NCI-H345 (cell line): ENCODE measurements around the gene CHST7.

ENCODE experiments used
- DNase-seq: peaks from one replicate; lab custom pipeline; 2025; lab: John Stamatoyannopoulos, UW

Gene CHST7

GRCh38 chrX:46573892-46574773, 568 bp downstream of the CHST7 start:
- DNase-seq, result peak; percentile 65

- DNase-seq, result peak; percentile 52
Measured at GRCh38 chrX:46574774-46575381, 1.3 kb downstream of the CHST7 start.

- no peak for DNase-seq
Measured at GRCh38 chrX:46575586-46575985, 2.0 kb downstream of the CHST7 start.

GRCh38 chrX:46575991-46576392, 2.4 kb downstream of the CHST7 start:
- no peak for DNase-seq

- DNase-seq, result no peak
Measured at GRCh38 chrX:46576458-46576857, 2.9 kb downstream of the CHST7 start.

GRCh38 chrX:46577221-46578005, 3.8 kb downstream of the CHST7 start:
- no peak for DNase-seq

DNA sequence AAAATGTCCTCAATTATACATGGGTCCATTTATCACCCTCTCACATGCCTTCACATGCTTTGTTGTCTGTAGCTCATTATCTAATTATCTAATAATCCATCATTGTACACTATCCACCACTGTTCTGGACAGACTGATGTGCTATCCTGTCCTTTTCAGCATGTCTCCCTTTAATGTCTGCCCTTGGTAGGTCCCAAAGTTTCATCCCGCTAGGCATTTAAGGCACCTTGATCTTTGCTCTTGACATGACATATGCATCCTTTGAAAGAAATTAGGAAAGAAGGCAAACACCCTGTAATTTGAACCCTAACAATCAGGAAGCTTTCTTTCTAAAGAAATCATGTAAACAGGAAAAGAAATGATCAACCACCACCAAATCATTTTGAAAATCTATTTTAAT, 5.7 kb downstream of the CHST7 start:
- no peak for DNase-seq

- no peak for DNase-seq
Measured at GRCh38 chrX:46580613-46581012, 7.0 kb downstream of the CHST7 start.

DNA sequence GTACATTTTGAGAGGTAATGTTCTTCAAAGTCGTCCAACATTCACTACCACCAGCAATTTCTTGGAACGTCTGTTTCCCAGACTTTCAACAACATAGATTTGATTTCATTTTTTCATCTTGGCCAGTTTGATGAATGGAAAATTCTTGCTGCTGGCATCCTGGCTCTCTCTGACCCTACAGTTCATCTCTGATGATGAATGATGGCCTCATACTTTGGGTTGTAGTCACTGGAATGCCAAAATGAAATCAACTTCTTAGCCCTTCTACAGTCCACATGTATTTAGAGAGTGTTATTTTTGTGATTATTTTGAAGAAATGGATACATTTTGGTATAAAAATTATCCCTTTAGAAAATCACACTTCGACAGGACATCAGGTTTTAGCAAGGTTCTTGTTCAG, 8.8 kb downstream of the CHST7 start:
- DNase-seq, result no peak

GRCh38 chrX:46582966-46583365, 9.4 kb downstream of the CHST7 start:
- no peak for DNase-seq

- DNase-seq, result no peak
Measured at GRCh38 chrX:46584736-46585135, 11.2 kb downstream of the CHST7 start.

- no peak for DNase-seq
Measured at GRCh38 chrX:46587158-46587557, 13.6 kb downstream of the CHST7 start.

DNA sequence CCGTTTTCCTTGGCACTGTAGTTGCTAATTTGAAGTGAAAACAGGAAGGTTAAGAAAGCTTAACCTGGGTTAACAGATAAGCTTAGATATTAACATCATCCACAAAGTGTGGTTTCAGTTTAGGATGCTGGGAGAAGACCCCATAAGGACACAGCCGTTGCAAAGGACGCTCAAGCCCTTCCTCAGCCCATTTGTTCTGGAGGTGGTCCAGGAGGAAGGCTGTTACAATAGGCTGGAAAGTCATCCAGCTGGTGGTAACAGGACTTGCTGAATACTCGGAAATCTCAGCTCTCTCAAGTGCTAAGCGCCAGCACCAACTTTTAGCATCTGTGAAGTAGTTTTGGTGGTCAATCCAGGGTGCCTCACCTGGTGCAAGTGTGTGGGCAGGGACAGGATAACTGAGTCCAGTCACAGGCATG, 14.2 kb downstream of the CHST7 start:
- no peak for DNase-seq

DNA sequence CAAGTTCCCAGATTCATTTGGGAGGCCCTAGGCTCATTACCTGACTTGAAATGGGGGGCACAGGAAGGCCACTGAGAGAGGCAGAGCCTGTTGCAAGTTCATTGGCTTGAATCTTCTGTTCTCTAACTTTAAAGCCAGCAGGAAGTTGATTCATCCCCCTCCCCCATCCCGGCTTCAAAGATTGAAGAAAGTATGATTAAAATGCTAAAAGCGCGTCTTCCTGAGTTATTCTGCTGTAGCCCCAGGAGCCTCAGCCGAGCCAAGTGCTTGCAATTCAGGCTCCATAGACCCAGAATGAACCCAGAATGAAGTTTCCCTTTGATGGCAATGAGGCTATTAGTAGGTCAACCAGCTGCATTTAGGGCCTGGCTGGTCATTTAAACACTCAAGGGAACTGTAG, 14.7 kb downstream of the CHST7 start:
- no peak for DNase-seq

DNA sequence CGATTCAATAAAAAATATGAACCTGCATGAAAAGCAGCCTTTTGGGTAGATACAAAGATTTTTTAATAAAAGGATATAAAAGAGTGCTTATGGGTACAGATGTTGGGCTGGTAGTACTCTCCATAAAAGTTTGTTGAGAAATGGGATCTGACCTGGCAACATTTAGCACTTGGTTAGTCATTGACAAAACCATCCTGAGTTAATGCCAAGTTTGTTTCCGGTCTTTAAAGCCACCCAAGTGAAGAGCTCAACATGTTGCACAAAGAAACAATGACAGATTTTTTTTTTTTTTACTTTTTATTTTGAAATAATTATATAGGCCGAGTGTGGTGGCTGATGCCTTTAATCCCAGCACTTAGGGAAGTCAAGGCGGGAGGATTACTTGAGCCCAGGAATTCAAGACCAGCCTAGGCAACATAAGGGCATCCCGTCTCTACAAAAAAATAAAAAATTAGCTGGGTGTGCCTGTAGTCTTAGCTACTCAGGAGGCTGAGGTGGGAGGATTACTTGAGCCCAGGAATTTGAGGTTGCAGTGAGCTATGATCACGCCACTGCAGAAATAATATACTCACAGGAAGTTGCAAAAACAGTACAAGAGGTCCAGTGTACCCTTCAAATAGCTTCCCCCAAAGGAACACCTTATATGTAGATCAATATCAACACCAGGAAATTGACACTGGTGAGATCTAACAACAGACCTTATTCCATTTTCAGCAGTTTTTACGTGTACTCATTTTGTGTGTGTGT, 16.6 kb downstream of the CHST7 start:
- DNase-seq, result no peak

- DNase-seq, result no peak
Measured at GRCh38 chrX:46595084-46595483, 21.5 kb downstream of the CHST7 start.

DNA sequence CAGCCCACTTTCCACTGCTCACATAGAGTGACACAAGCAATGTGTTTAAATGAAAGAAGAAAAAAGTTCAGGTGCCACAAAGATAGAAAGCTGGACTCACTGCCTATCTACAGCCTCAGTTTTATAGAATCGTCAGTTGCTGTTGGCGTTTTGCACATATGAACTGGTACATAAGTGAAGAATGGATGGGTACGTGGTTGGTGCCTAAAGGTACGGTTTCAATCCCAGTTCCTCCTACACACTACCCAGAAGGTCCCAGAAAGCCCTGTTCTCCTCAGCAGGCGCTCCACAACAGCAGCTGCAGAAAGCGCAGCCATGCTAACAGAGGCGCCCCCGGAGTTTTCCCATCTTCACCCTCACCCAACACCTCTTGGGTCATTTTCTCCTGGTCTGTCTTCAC, 23.6 kb downstream of the CHST7 start:
- DNase-seq, result no peak

- no peak for DNase-seq
Measured at GRCh38 chrX:46597771-46598170, 24.2 kb downstream of the CHST7 start.

DNA sequence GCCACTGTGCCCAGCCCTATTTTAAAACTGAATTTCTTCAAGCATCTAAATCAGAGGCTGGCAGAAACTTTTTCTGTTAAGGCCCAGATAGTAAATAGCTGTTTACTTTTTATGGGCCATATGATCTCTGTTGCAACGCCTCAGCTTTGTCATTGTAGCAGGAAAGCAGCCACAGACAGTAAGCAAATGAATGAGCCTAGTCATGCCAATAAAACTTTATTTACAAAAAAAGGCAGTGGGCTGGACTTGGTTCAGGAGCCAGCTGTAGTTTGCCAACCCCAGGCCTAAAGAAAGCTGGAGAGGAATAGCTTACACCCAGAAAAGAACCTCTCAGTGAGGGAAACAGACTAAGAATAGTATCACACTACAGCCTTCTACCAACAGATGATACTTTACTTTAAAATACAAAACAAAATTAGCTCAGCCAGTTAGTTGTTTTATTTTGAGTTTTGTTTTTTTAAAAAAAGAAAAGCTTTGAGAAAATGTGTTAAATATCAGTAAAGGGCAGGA, 25.5 kb downstream of the CHST7 start:
- no peak for DNase-seq

DNA sequence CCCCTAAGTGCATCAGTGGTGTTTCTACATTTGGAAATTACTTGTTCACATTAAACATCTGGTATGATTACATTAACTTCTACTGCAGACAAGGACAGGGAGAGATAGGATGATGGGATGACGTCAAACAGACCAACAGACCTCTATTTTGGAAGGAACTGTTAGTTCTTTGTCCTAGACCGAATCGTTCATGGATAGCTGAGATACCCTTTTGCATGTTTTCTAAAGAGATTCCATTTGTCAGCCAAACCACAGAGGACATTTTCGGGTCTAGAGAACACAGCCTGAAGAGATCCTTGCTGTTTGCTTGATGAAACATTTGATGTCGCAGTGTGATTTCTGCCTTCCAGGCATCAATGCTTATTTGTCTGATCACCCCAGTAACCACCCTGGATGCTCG, 27.7 kb downstream of the CHST7 start:
- no peak for DNase-seq

GRCh38 chrX:46602468-46603102, 29.0 kb downstream of the CHST7 start:
- no peak for DNase-seq
